NCI-H524 treated with DMSO at 0.1 percent for 48 hours (cell line): ENCODE measurements around the gene ARHGAP25.
A peak's percentile ranks its signal among the peaks of the same experiment; 100 is the strongest.

Source experiments
- DNase-seq: peaks from one replicate; lab custom pipeline; 2025; lab: John Stamatoyannopoulos, UW

Gene ARHGAP25

DNA sequence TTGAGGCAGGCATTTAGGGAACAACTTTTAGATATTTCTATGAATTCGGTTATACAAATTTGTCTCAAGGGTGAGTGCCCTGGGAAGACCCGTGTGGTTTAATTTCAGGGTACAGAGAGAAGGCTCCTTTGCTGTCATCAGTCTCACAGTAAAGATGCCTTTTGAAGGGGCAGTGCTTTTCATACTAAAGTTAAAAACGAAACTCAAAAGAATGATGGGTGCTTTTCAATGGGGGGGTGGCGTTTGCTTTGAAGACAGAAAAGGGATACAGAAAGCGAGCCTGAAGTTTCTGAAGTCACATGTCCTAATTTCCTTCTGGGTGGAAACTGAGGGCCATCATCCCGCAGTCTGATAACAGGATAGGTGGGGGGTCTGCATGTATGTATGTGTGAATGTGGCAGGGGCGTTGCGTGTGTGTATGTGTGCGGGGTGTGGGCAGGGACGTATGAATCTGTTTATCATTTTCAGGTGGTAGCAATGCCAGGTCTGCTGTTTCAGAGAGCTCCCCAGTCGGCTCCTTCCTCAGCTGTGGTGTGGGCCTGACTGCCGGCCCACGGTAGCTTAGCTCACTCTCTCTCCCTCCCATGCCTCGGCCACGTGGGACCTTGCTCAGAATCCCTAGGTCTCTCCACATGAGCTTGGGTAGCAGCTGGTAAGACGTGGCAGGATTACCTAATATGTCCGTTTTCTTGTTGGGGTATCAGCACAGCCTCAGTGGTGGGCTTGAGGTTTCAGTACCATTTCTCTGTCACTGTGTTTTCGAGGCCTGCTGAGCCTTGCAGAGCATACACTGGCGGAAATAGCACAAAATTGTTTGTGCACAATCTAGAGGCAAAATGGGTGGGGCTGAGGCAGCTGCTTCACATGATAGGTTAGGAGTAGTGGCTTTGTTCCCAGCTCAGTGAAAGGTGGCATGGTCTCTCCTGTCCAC is 32.7 kb downstream of the ARHGAP25 start:
- DNase-seq: no peak

DNA sequence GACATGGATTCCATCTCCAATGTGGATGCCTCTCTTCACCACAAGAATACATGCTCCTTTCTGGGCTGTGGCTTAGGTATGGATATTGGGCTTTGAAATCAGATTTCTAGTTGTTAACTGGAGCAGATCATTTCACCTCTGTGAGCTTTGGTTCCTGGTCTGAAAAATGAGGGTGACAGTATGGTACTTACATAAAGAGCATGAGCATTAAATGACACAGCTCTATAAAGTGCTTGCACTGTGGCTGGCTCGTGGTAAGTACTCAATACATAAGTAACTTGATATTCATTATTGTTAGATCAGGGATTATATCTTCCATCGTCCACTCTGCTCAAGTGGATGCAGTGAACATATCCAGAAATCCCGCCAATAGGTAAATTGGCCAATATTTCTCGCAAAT is 33.4 kb downstream of the ARHGAP25 start:
- DNase-seq: peak; percentile 29

DNA sequence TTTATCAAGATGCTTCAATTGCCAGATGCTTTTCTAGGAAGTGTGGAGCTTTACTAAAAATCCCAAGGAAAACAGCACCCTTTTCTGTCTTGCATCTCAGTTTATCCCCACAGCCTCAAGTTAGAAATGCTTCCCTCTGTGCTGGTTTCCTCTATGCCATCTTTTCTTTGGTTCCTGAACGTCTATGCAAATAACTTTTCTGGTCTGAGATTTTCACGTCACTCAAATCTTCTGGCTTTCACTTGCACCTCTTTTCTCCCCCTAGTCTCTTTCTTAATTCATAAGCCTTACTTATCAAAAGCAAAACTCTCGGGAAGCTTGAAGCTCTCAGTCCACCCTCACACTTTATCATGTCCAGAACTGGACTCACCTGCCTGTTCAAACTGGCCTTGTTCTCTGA is 33.9 kb downstream of the ARHGAP25 start:
- no peak for DNase-seq

DNA sequence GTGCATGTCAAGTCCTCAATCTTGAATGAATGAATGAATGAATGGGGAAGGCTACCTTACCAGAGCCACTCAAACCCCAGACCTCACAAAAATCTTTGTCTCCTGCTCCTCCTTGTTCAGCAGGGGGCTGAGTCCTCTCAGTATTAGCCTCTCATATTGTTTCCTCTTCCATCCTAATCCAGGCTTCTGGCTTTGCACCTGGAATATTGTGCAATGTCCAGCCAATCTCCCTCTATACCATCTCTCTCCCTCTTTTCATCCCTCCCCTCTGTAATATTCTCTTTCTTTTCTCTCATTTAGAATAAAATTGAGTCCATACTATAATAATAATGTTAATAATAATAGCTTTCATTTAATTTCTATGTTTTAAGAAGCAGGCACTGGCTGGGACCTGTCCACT is 34.3 kb downstream of the ARHGAP25 start:
- DNase-seq: no peak

DNA sequence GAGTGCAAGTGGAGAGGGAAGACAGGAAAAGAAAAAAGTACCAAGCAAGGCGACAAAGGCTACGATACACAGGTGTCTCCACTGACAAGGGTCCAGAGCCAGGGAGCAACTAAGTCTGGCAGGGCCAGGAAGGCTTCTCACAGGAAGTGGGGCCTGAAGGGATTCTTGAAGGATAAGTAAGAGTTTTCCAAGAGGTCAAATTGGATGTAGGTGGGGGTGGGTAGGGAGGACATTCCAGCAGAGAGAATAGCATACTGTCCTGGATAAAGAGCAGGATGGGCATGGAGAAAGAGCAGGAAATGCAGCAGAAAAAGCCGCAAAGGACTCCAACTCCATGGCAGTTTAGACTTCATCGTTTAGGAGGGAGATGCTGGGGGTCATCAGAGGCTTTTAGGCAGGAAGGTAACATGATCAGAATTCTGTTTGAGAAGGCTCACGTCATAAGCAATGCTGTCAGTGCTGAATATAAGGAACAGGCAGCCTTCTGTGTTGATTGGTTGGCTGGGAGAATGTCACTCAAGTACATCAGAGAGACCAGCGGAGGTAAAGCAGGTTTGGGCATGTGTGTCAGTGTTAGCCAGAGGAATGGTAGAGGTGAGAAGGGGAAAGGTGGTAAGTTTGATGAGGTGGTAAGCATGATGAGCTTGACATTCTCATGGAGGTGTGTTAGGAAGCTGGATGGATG is 35.1 kb downstream of the ARHGAP25 start:
- no peak for DNase-seq

DNA sequence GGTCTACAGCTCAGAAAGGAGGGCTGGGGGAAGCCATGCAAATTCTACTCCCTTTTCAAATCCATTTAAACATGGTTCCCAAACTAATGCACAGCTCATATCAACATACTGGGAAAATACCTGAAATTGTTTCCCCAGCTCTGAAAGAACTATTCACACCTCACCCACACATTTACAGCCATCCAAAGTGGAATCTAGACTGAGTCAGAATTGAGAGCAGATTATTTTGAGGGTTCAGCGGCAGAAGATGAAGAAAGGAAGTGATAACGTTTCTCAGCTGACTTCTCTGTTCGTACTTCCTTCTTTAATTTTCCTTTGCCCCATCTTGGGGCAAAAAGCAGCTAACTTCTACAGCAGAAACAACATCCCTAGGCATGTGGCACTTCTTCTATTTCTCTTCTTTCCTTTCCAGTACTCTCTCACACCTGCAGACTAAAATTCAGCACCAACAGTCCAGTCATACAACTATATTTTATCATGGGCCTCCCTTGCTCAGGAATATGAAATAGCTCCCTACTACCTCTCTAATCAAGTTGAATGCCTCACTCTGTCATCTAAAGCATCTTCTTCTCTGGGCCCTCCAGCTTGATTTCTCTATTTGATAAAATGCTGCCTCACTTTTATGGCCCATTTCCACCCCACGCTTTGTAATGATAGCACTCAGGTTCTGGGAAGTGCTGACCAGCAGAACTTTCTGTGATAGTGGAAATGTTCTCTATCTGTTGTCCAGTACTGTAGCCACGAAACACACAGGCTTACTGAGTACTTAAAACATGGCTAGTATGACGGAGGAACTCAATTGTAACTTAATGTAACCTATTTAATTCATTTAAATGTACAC is 35.9 kb downstream of the ARHGAP25 start:
- no peak for DNase-seq

DNA sequence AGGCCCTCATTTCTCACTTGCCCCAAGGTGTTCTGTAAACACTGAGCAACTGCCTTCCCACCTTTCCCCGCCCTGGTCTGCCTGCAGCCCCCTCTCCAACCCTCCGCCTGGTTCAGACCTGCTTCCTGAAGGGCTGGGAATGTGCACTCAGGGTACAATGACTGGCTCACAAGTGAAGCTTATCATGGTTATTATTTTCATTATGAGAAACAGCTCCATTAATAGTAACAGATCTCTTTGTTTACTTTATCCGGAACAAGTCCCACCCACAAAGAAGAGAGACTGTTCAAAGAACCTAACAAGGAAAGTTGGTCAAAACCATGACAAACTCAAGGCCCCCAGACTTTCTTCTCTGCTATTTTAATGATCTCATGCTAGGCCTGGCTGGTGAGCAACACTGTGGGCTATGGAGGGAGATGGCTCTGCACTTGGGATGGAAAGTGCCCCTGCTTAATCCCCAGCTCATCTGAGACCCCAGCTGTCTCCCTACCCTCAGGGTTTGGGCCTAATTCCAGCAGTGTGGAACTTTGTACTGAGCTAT is 36.7 kb downstream of the ARHGAP25 start:
- no peak for DNase-seq

DNA sequence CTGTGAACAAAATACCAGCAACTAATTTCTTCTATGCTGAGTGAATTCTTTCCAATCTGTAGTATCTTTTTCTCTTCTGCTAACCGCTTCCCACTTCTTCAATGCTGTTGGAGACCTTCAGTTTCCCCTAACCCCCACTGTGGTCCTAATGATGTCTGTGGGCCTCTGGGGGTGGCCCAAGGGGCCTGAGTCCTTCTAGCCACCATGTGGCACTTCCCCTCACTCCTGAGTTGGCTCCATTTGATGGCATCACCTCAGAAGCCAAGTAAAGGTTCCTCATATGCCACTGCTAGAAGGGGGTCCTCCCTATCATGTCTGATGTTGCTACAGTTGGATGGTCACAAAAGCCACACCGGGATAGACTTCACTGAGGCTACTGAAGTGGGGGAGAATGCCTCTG is 37.5 kb downstream of the ARHGAP25 start:
- DNase-seq: no peak

DNA sequence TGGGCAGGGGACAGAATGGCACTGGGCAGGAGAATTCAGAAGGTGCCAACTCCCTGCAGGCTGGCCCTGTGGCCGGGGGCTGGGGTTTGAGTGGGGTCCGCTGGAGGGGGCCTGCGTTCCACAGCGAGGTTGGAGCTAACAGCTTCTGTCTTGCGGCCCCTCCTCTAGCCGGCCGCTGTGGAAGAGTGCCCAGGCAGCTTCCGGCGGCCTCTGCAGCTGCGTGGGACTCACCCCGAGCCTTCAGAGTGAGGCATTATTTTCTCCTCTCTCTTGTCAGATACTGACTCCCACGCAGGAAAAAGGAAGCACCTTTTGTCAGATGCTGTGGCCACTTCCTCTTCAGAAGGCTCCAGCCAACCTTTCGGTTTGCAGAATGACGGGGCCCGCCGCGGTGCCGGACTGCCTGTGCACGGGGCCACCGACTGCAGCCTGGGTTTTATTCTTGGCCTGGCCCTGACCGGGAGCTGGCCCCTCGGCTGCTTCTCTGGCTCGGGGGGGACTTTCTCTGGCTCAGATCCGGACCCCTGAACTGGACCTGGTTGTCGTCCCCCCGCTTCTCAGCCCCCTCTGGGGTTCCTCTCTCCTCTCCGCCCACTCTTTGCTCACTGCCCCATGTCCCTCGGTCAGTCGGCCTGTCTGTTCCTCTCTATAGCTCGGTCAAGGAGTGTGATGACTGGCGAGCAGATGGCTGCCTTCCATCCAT is 40.1 kb downstream of the ARHGAP25 start:
- no peak for DNase-seq

DNA sequence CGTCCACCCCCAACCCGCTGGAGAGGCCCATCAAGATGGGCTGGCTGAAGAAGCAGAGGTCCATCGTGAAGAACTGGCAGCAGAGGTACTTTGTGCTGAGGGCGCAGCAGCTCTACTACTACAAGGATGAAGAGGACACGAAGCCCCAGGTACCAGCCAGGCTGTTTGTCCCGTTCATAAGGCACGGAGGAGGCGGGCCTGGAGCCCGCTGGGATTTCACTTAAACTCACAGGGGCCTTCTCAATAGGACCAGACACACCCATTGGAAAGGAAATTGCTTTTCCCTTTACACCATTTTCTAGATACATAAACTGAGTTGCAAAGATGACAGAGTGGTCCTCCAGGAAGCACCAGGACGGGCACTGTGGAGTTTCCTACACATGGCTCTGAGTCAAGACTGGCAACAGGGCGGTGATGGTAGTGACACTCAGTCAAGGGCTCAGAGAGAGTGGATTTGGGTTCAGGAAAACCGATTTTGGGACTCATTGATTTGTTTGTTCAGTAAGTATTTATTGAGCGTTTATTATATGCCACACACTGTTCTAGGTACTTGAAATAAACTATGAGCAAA is 40.7 kb downstream of the ARHGAP25 start:
- DNase-seq: no peak

DNA sequence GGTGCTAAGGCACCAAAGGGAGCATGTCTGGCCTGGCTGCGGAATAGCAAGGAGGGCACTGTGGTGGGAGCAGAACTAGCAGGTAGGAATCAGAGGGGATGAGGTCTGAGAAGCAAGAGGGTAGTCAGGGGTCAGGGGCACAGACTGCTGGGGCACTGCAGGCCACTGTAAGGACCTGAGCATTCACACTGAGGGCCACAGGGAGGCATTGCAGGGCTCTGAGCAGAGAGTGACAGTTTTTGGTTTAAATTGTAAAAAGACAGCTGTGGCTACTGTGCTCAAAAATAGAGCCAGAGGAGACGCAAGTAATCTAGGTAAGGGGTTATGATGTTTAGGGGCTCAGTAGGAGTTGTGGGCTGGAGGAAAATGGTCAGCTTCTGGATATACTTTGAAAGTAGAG is 41.5 kb downstream of the ARHGAP25 start:
- no peak for DNase-seq

DNA sequence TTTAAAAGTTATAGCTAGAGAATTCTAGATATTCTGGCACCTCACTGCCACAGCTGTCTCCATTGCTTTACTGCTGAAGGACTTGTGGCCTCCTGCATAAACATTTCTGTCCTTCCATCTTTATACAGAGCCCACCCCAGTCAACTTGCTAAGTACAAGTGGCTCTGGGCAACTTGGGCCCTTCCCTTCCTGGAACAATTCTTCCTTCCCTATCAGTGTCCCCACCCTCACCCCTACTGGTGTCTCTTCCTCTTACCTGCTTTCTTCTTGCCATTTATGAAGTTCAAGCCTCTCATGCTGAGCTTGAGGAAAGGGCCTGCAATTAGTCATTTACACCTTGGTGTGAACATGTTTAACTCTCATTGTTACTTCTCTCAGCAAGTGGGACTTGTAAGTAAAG is 45.0 kb downstream of the ARHGAP25 start:
- DNase-seq: no peak

DNA sequence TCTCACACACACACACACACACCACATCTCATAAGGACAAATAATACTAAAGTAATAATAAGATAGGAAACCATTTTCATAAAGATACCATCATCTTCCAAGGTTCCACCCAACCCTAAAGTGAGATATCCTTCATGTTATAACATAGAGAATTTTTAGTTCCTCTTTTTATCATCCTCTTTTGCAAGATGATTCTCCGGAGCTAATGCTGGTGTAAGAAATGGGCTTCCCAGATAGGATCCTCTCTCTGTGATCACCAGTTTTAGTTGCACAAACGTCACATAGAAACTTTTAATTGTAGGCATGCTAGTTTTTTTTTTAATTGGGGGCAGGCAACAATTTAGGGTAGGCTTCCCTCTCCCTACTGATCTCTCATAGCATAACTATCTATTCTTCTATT is 49.6 kb downstream of the ARHGAP25 start:
- no peak for DNase-seq

DNA sequence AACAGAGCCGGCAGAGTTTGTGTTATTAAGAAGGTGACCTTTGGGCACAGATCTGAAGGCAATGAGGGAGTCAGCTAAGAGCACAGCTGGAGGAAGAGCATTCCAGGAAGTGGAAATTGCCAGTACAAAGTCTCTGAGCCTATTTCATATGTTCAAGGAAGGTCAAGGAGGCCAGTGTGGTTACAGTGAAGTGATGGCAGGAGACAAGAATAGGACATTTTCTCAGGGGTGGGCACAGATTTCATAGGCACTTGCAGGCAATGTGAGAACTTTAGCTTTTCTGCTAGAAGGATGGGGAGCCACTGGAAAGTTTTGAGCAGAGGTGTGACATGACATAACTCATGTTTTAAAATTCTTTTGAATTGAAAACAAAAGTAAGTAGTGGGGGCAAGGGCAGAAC is 50.3 kb downstream of the ARHGAP25 start:
- DNase-seq: no peak

DNA sequence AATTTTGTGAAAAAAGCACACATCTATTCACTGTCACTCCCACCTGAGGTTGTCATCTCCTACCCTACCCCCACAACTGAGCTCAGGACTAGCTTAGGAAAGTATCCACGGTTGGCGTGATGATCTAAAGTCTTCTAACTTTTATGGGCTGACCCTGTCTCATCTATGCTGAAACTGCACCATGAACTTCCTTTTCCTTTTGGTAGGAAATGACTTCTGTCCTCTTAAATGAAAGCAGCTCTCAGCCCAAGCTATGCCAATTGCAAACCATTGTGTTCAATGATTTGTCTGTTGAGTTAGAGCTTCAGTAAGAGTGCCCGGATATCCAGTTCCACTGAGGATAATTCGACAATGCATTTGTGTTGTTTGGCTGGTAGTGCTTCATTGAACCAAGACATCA is 52.7 kb downstream of the ARHGAP25 start:
- DNase-seq: no peak

DNA sequence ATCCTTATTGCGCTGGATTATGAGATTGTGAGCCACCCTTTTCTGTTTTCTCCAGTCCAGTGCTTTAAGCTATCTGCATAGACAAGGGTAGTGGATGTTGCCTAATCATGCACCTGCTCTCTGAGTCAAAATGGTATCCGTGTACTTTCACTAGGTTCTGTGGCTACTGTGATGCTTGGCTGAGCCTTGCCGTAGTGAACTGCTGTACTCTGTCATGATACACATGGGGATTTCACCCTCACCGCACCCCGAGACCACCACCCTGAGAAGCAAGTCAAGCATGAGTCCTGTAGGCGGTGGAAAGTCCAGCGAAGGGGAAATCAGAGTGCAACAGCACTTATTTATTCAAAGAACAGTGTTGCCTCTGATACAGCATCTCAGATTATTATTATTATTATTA is 55.0 kb downstream of the ARHGAP25 start:
- DNase-seq: no peak

DNA sequence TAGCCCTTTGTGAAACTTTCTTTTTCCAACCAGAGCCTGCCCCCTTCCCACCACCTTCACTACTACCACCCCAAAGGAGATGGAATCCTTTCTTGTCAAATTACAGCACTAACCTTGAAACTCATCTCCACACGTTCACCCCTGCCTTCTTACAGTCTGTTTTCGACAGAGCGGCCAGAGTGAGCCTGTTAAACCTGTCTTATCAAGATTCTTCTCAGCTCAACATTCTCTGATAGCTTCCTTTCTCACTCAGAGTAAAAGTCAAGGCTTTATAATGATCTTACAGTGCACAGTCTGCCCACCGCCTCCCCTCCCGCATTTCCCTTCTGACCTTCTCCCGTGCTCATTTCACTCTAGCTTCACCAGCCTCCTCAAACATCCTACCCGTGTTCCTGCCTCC is 56.0 kb downstream of the ARHGAP25 start:
- DNase-seq: no peak

DNA sequence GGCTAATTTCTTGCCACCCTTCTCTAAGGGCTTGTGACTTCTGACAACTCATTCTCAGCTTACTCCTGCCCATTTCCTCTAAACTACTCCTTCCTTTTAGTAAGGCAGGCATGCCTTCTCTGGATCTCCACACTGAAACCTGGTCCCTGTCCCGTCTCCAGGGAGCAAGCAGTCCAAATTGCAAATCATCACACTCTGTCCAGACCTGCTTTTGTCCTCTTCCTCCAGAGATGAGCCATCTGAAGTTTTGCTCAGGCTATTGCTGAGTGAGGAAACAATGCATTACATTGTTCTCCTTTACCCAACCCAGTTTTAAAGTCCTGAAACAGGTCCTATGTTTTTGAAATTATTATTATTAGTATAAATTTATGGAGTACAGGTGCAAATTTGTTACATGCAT is 57.3 kb downstream of the ARHGAP25 start:
- no peak for DNase-seq

DNA sequence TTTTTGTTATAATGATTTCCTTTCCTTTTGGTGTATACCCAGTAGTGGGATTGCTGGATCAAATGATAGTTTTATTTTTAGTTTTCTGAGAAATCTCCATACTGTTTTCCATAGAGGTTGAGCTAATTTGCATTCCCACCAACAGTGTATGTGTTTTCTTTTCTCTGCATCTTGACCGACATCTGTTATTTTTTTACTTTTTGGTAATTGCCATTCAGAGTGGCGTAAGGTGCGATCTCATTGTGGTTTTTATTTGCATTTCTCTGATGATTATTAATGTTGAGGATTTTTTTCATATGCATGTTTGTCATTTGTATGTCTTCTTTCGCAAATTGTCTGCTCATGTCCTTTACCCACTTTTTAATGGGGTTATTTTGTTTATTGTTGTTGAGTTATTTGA is 58.1 kb downstream of the ARHGAP25 start:
- DNase-seq: no peak

DNA sequence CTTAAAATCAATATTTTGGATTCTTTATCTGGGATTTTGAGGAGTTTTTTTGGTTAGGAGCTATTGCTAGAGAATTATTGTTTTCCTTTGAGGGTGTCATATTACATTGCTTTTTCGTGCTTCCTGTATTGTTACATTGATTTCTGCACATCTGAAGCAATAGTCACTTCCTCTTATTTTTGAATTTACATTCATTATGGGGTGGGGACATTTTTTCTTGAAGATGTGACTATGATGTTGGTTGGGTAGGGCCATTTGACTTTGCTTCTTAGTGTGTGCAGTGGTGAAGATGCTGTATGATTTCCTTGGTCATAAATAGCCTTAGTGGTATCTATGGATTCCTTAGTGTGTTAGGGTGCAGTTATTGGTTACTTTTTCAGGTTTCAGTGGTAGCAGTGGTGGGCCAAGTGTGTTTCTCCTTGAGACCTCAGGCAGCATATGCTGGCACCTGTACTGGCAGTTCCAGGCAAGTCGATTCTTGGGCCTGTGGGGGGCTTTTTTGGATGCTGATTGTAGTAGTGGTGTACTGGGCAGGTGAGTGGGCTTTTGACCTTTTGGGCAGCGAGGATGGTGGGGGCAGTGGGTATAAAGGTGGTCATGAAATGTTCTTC is 61.8 kb downstream of the ARHGAP25 start:
- no peak for DNase-seq

DNA sequence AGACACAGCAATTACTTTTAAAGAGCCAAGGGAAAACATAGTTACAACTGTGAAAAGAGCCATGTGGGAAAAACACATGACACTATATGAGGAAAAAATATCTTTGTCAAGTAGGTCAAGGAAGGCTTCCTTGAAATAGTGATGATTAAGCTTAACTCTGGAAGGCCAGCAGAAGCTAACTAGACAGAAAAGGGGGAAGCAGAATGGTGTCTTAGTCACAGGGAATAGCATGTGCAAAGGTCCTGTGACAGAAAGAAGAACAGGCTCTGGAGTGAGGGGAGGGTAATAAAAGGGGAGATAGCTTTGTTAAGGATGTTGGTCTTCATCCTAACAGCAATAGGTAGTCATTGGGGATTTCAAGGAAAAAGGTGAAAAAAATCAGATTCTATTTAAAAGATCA is 64.0 kb downstream of the ARHGAP25 start:
- DNase-seq: no peak
